ENCODE data around the gene PSMD1.
"Not testable (repeated sequence)": the region's sequence is repeated elsewhere in the genome, so short reads cannot be mapped to it uniquely, and the experiment has no call there.

The PSMD1 gene

GRCh38 chr2:231067531-231067930 is 10.9 kb downstream of the PSMD1 start:
- not testable (repeated sequence) for H3K27me3 ChIP-seq (ENCODE audit: control insufficient read depth, insufficient read depth, low read length); H3K4me3 ChIP-seq (ENCODE audit: low read depth, low read length); H3K9me3 ChIP-seq (ENCODE audit: control insufficient read depth, insufficient read depth, low read length); H3K4me1 ChIP-seq (ENCODE audit: control insufficient read depth, insufficient read depth, low read length); H3K9ac ChIP-seq (ENCODE audit: low read depth, low read length)
- peaks cover 22% of the 10 kb centered on the region for H3K36me3 ChIP-seq (ENCODE audit: control insufficient read depth, insufficient read depth, low read length)

DNA sequence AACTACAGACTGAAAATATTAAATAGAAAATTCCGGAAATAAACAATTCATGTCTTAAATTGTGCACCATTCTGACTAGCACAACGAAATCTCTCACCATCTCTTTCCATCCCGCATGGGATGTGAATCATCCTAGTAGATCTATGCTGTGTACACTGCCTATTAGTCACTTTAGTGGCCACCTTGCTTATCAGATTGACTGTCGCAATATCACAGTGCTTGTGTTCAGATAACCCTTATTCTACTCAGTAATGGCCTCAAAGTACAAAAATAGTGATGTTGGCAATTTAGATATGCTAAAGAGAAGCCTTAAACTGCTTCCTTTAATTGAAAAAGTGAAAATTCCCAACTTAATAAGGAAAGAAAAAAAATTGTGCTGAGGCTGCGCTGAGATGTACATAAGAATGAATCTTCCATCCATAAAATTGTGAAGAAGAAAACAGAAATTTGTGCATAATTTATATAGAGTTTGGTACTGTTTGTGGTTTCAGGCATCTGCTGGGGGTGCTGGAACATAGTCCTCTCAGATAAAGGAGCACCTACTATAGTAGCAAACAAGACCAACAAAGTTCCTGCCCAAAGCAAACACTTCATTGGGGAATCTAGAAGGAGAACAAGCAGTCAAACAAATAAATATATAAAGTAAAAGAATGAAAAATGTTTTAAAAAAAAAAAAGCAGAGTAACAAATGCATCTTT is 12.0 kb downstream of the PSMD1 start:
- Histone ChIP-seq H3K9me3 (ENCODE audit: control insufficient read depth, insufficient read depth, low read length) (no peaks in the 10 kb centered on the region), H3K9ac (ENCODE audit: low read depth, low read length) (no peak overlapping the region), H3K27me3 (ENCODE audit: control insufficient read depth, insufficient read depth, low read length) (no peaks in the 10 kb centered on the region), H3K36me3 (ENCODE audit: control insufficient read depth, insufficient read depth, low read length) (peaks cover 22% of the 10 kb centered on the region), H3K4me3 (ENCODE audit: low read depth, low read length) (no peak overlapping the region), H3K4me1 (ENCODE audit: control insufficient read depth, insufficient read depth, low read length) (no peaks in the 10 kb centered on the region)

- Histone ChIP-seq H3K9ac (ENCODE audit: low read depth, low read length) (no peak overlapping the region), H3K9me3 (ENCODE audit: control insufficient read depth, insufficient read depth, low read length) (no peaks in the 10 kb centered on the region), H3K4me3 (ENCODE audit: low read depth, low read length) (no peak overlapping the region), H3K4me1 (ENCODE audit: control insufficient read depth, insufficient read depth, low read length) (no peaks in the 10 kb centered on the region), H3K36me3 (ENCODE audit: control insufficient read depth, insufficient read depth, low read length) (peaks cover 22% of the 10 kb centered on the region), H3K27me3 (ENCODE audit: control insufficient read depth, insufficient read depth, low read length) (no peaks in the 10 kb centered on the region)
These were observed 12.8 kb downstream of the PSMD1 start for GRCh38 chr2:231069379-231070054.

GRCh38 chr2:231084565-231084964 is 27.9 kb downstream of the PSMD1 start:
- Histone ChIP-seq H3K9me3 (ENCODE audit: control insufficient read depth, insufficient read depth, low read length) (no peaks in the 10 kb centered on the region), H3K36me3 (ENCODE audit: control insufficient read depth, insufficient read depth, low read length) (peaks cover 34% of the 10 kb centered on the region), H3K4me3 (ENCODE audit: low read depth, low read length) (no peak overlapping the region), H3K27me3 (ENCODE audit: control insufficient read depth, insufficient read depth, low read length) (no peaks in the 10 kb centered on the region), H3K9ac (ENCODE audit: low read depth, low read length) (no peak overlapping the region), H3K4me1 (ENCODE audit: control insufficient read depth, insufficient read depth, low read length) (no peaks in the 10 kb centered on the region)

DNA sequence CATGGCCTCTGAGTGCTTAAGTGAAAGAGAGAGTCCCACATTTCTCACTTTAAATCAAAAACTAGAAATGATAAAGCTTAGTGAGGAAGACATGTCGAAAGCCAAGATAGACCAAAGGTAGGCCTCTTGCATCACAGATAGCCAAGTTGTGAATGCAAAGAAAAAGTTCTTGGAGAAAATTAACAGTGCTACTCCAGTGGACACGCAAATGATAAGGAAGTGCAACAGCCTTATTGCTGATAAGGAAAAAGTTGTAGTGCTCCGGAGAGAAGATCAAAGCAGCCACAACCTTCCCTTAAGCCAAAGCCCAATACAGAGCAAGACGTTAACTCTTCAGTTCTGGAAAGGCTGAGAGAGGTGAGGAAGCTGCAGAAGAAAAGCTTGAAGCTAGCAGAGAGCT is 32.1 kb downstream of the PSMD1 start:
- H3K27me3 ChIP-seq (ENCODE audit: control insufficient read depth, insufficient read depth, low read length): no peaks in the 10 kb centered on the region
- no peaks in the 10 kb centered on the region for H3K9me3 ChIP-seq (ENCODE audit: control insufficient read depth, insufficient read depth, low read length)
- no peaks in the 10 kb centered on the region for H3K4me1 ChIP-seq (ENCODE audit: control insufficient read depth, insufficient read depth, low read length)
- no peak overlapping the region for H3K4me3 ChIP-seq (ENCODE audit: low read depth, low read length)
- H3K36me3 ChIP-seq (ENCODE audit: control insufficient read depth, insufficient read depth, low read length): peaks cover 26% of the 10 kb centered on the region
- H3K9ac ChIP-seq (ENCODE audit: low read depth, low read length): no peak overlapping the region

DNA sequence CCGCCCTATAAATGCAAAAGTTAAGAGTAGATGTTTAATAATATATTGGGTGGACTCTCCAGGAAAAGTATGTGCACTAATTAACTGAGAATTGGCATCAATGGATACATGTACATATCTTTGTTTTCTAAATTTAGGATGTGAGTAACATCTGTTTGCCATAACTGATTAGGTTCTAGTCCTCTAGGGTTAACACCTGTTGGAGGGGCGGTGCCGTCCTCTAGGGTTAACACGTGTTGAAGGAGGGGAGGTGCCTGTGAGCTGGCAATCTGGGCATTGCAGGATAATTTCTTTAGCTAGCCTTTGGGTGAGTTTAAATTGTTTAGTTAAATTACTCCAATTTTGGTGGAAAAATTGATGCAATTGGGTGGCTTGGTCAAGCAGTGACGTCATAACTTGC is 37.3 kb downstream of the PSMD1 start:
- peaks cover 4% of the 10 kb centered on the region for H3K4me1 ChIP-seq (ENCODE audit: control insufficient read depth, insufficient read depth, low read length)
- peaks cover 8% of the 10 kb centered on the region for H3K36me3 ChIP-seq (ENCODE audit: control insufficient read depth, insufficient read depth, low read length)
- no peak overlapping the region for H3K4me3 ChIP-seq (ENCODE audit: low read depth, low read length)
- H3K27me3 ChIP-seq (ENCODE audit: control insufficient read depth, insufficient read depth, low read length): no peaks in the 10 kb centered on the region
- no peaks in the 10 kb centered on the region for H3K9me3 ChIP-seq (ENCODE audit: control insufficient read depth, insufficient read depth, low read length)
- no peak overlapping the region for H3K9ac ChIP-seq (ENCODE audit: low read depth, low read length)

GRCh38 chr2:231094736-231095346 is 38.2 kb downstream of the PSMD1 start:
- Histone ChIP-seq H3K4me3 (ENCODE audit: low read depth, low read length) (no peak overlapping the region), H3K4me1 (ENCODE audit: control insufficient read depth, insufficient read depth, low read length) (peaks cover 4% of the 10 kb centered on the region), H3K9ac (ENCODE audit: low read depth, low read length) (no peak overlapping the region), H3K27me3 (ENCODE audit: control insufficient read depth, insufficient read depth, low read length) (no peaks in the 10 kb centered on the region), H3K36me3 (ENCODE audit: control insufficient read depth, insufficient read depth, low read length) (peaks cover 10% of the 10 kb centered on the region), H3K9me3 (ENCODE audit: control insufficient read depth, insufficient read depth, low read length) (no peaks in the 10 kb centered on the region)

- H3K27me3 ChIP-seq (ENCODE audit: control insufficient read depth, insufficient read depth, low read length): no peaks in the 10 kb centered on the region
- no peak overlapping the region for H3K4me3 ChIP-seq (ENCODE audit: low read depth, low read length)
- H3K4me1 ChIP-seq (ENCODE audit: control insufficient read depth, insufficient read depth, low read length): peaks cover 4% of the 10 kb centered on the region
- H3K9ac ChIP-seq (ENCODE audit: low read depth, low read length): no peak overlapping the region
- no peaks in the 10 kb centered on the region for H3K9me3 ChIP-seq (ENCODE audit: control insufficient read depth, insufficient read depth, low read length)
- peaks cover 8% of the 10 kb centered on the region for H3K36me3 ChIP-seq (ENCODE audit: control insufficient read depth, insufficient read depth, low read length)
These were observed 43.3 kb downstream of the PSMD1 start for GRCh38 chr2:231099918-231100317.

DNA sequence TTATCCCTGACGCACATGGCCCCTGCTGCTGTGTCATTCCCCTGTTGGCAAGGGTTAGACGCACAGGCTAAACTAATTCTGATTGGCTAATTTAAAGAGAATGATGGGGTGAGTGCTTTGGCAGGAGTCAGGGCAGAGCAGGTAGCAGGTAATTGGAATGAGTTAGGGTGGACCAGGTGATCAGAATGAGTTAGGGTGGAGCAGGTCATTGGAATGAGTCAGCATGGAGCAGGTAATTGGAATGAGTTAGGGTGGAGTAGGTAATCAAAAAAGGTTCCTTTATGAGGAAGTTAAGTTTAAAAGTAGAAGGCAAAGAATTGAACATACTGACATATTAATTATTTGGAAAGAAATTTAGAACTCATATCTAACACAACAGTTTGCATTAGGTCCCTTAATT is 43.7 kb downstream of the PSMD1 start:
- not testable (repeated sequence) for H3K27me3 ChIP-seq (ENCODE audit: control insufficient read depth, insufficient read depth, low read length); H3K9me3 ChIP-seq (ENCODE audit: control insufficient read depth, insufficient read depth, low read length); H3K36me3 ChIP-seq (ENCODE audit: control insufficient read depth, insufficient read depth, low read length); H3K4me3 ChIP-seq (ENCODE audit: low read depth, low read length); H3K9ac ChIP-seq (ENCODE audit: low read depth, low read length); H3K4me1 ChIP-seq (ENCODE audit: control insufficient read depth, insufficient read depth, low read length)

- H3K4me3 ChIP-seq (ENCODE audit: low read depth, low read length): no peak overlapping the region
- H3K36me3 ChIP-seq (ENCODE audit: control insufficient read depth, insufficient read depth, low read length): peaks cover 8% of the 10 kb centered on the region
- no peak overlapping the region for H3K9ac ChIP-seq (ENCODE audit: low read depth, low read length)
- no peaks in the 10 kb centered on the region for H3K27me3 ChIP-seq (ENCODE audit: control insufficient read depth, insufficient read depth, low read length)
- no peaks in the 10 kb centered on the region for H3K9me3 ChIP-seq (ENCODE audit: control insufficient read depth, insufficient read depth, low read length)
- H3K4me1 ChIP-seq (ENCODE audit: control insufficient read depth, insufficient read depth, low read length): no peaks in the 10 kb centered on the region
These were observed 44.3 kb downstream of the PSMD1 start for GRCh38 chr2:231100990-231101389.

GRCh38 chr2:231102772-231103171 is 46.1 kb downstream of the PSMD1 start:
- no peaks in the 10 kb centered on the region for H3K9me3 ChIP-seq (ENCODE audit: control insufficient read depth, insufficient read depth, low read length)
- H3K9ac ChIP-seq (ENCODE audit: low read depth, low read length): no peak overlapping the region
- H3K4me3 ChIP-seq (ENCODE audit: low read depth, low read length): no peak overlapping the region
- peaks cover 5% of the 10 kb centered on the region for H3K36me3 ChIP-seq (ENCODE audit: control insufficient read depth, insufficient read depth, low read length)
- no peaks in the 10 kb centered on the region for H3K4me1 ChIP-seq (ENCODE audit: control insufficient read depth, insufficient read depth, low read length)
- H3K27me3 ChIP-seq (ENCODE audit: control insufficient read depth, insufficient read depth, low read length): no peaks in the 10 kb centered on the region

DNA sequence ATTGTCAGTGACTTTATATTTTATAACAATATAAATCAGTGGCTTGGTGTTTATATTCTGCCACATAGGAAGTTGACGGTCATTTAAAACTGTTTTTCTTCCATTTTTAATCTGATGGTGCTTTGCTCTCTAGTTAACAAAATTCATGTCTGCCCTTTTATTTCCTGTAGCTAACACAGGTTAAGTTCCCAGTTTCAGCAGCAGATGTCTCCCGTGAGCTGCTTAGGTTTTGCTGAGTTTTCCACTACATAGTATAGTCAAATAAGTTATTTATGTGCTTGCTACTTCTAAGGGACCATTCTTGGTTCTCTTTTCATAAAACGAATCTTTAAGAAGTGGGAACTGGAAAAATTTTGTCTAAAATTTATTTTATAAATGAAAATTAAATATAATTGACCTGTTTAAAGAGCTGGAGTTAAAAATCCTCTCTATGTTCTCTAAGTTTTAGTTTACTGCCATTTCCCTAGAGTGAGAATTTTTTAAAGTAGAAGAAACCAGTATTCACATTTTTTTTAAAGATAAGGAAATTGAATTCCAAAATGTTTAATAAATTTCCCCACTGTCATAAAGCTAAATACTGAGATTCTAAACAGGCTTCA is 47.5 kb downstream of the PSMD1 start:
- no peak overlapping the region for H3K9ac ChIP-seq (ENCODE audit: low read depth, low read length)
- no peaks in the 10 kb centered on the region for H3K27me3 ChIP-seq (ENCODE audit: control insufficient read depth, insufficient read depth, low read length)
- peaks cover 5% of the 10 kb centered on the region for H3K36me3 ChIP-seq (ENCODE audit: control insufficient read depth, insufficient read depth, low read length)
- H3K9me3 ChIP-seq (ENCODE audit: control insufficient read depth, insufficient read depth, low read length): no peaks in the 10 kb centered on the region
- H3K4me1 ChIP-seq (ENCODE audit: control insufficient read depth, insufficient read depth, low read length): no peaks in the 10 kb centered on the region
- no peak overlapping the region for H3K4me3 ChIP-seq (ENCODE audit: low read depth, low read length)
